ENCODE data around the gene POLL.

Gene POLL

GRCh38 chr10:101575091-101575490 lies 13.0 kb downstream of the POLL start:
- Histone ChIP-seq H3K27me3 (ENCODE audit: insufficient read depth, poor library complexity, severe bottlenecking) (no peaks in the 10 kb centered on the region), H3K4me3 (replicated peaks; ENCODE audit: insufficient read depth, low read length) (no peak overlapping the region), H3K27ac (replicated peaks) (no peak overlapping the region)
- no peak for DNase-seq (ENCODE audit: low read depth in 1 of 2, low spot score in 1 of 2)
- no peak for TF ChIP-seq GABPA (IDR thresholded peaks at IDR 0.05; ENCODE audit: low read depth)
- TF ChIP-seq POLR2AphosphoS5 (IDR thresholded peaks at IDR 0.05; ENCODE audit: low read depth), result no peak
- no peak for TF ChIP-seq CTCF (IDR thresholded peaks at IDR 0.05; ENCODE audit: insufficient read depth, low read length)
- no peak for TF ChIP-seq SPI1 (IDR thresholded peaks at IDR 0.05; ENCODE audit: borderline replicate concordance, low read depth)
- no peak for TF ChIP-seq REST (IDR thresholded peaks at IDR 0.05; ENCODE audit: insufficient replicate concordance, low read depth)

GRCh38 chr10:101573885-101574753 lies 13.9 kb downstream of the POLL start:
- TF ChIP-seq SPI1 (IDR thresholded peaks at IDR 0.05; ENCODE audit: borderline replicate concordance, low read depth), result no peak
- TF ChIP-seq CTCF (IDR thresholded peaks at IDR 0.05; ENCODE audit: insufficient read depth, low read length), result no peak
- no peak for TF ChIP-seq REST (IDR thresholded peaks at IDR 0.05; ENCODE audit: insufficient replicate concordance, low read depth)
- TF ChIP-seq POLR2AphosphoS5 (IDR thresholded peaks at IDR 0.05; ENCODE audit: low read depth), result no peak
- TF ChIP-seq GABPA (IDR thresholded peaks at IDR 0.05; ENCODE audit: low read depth), result no peak
- no peak overlapping the region for H3K27ac ChIP-seq (replicated peaks)
- no peak overlapping the region for H3K4me3 ChIP-seq (replicated peaks; ENCODE audit: insufficient read depth, low read length)
- no peak for DNase-seq (ENCODE audit: low read depth in 1 of 2, low spot score in 1 of 2)
- peaks cover 9% of the 10 kb centered on the region for H3K27me3 ChIP-seq (ENCODE audit: insufficient read depth, poor library complexity, severe bottlenecking)

- Histone ChIP-seq H3K4me3 (replicated peaks; ENCODE audit: insufficient read depth, low read length) (no peak overlapping the region), H3K27ac (replicated peaks) (no peak overlapping the region), H3K27me3 (ENCODE audit: insufficient read depth, poor library complexity, severe bottlenecking) (peaks cover 17% of the 10 kb centered on the region)
- TF ChIP-seq GABPA (IDR thresholded peaks at IDR 0.05; ENCODE audit: low read depth), result no peak
- TF ChIP-seq SPI1 (IDR thresholded peaks at IDR 0.05; ENCODE audit: borderline replicate concordance, low read depth), result no peak
- no peak for TF ChIP-seq CTCF (IDR thresholded peaks at IDR 0.05; ENCODE audit: insufficient read depth, low read length)
- TF ChIP-seq REST (IDR thresholded peaks at IDR 0.05; ENCODE audit: insufficient replicate concordance, low read depth), result no peak
- no peak for TF ChIP-seq POLR2AphosphoS5 (IDR thresholded peaks at IDR 0.05; ENCODE audit: low read depth)
- DNase-seq (ENCODE audit: low read depth in 1 of 2, low spot score in 1 of 2), result no peak
These were observed 15.3 kb downstream of the POLL start for GRCh38 chr10:101572785-101573184.
